IPS DF 19.7 (cell line): ENCODE results near the gene SEL1L2.

Experiments used
- DNase-seq: peaks from one replicate; pipeline ENCODE4 v3.0.0-alpha.2; 2013; ENCODE audit warnings: low read depth, low spot score

The SEL1L2 gene

GRCh38 chr20:13930281-13930680, 60.1 kb downstream of the SEL1L2 start:
- DNase-seq: no peak

GRCh38 chr20:13929836-13930235, 60.6 kb downstream of the SEL1L2 start:
- no peak for DNase-seq

- DNase-seq: no peak
Observed at GRCh38 chr20:13928901-13929300, 61.5 kb downstream of the SEL1L2 start.

- no peak for DNase-seq
Observed at GRCh38 chr20:13927171-13927570, 63.2 kb downstream of the SEL1L2 start.

- DNase-seq: no peak
Observed at GRCh38 chr20:13922241-13922640, 68.2 kb downstream of the SEL1L2 start.

- no peak for DNase-seq
Observed at GRCh38 chr20:13915284-13915683, 75.1 kb downstream of the SEL1L2 start.

- DNase-seq: no peak
Observed at GRCh38 chr20:13913572-13913971, 76.8 kb downstream of the SEL1L2 start.

GRCh38 chr20:13913131-13913530, 77.3 kb downstream of the SEL1L2 start:
- DNase-seq: no peak

- DNase-seq: no peak
Observed at GRCh38 chr20:13910492-13910891, 79.9 kb downstream of the SEL1L2 start.

GRCh38 chr20:13909067-13909466, 81.3 kb downstream of the SEL1L2 start:
- DNase-seq: no peak

GRCh38 chr20:13904766-13905165, 85.6 kb downstream of the SEL1L2 start:
- DNase-seq: no peak

GRCh38 chr20:13900496-13900895, 89.9 kb downstream of the SEL1L2 start:
- DNase-seq: no peak

GRCh38 chr20:13898012-13898612, 92.3 kb downstream of the SEL1L2 start:
- no peak for DNase-seq

- no peak for DNase-seq
Observed at GRCh38 chr20:13891575-13891974, 98.8 kb downstream of the SEL1L2 start.

- DNase-seq: no peak
Observed at GRCh38 chr20:13884803-13885202, 105.6 kb downstream of the SEL1L2 start.

- no peak for DNase-seq
Observed at GRCh38 chr20:13883425-13883824, 107.0 kb downstream of the SEL1L2 start.

GRCh38 chr20:13878566-13878965, 111.8 kb downstream of the SEL1L2 start:
- DNase-seq: no peak

GRCh38 chr20:13877793-13878192, 112.6 kb downstream of the SEL1L2 start:
- DNase-seq: no peak

- DNase-seq: no peak
Observed at GRCh38 chr20:13875265-13875811, 115.1 kb downstream of the SEL1L2 start.

GRCh38 chr20:13874394-13875157, 115.8 kb downstream of the SEL1L2 start:
- no peak for DNase-seq

GRCh38 chr20:13873831-13874230, 116.6 kb downstream of the SEL1L2 start:
- DNase-seq: no peak

- no peak for DNase-seq
Observed at GRCh38 chr20:13870170-13870748, 120.2 kb downstream of the SEL1L2 start.

- no peak for DNase-seq
Observed at GRCh38 chr20:13868331-13868730, 122.1 kb downstream of the SEL1L2 start.
